CD14-positive monocyte (primary cell): ENCODE measurements around the gene TIMMDC1. TPM values are rescaled to one million over a fixed set of nuclear protein-coding genes. Genes with fewer than 3 reads are reported as not detected.
A peak's percentile ranks its signal among the peaks of the same experiment; 100 is the strongest.
"Not testable (repeated sequence)": the region's sequence is repeated elsewhere in the genome, so short reads cannot be mapped to it uniquely, and the experiment has no call there.

Experiments used
- DNase-seq, 3 donors: peaks; one replicate each; pipeline ENCODE4 v3.0.0-alpha.2; 2011 to 2022
- H2AFZ ChIP-seq: 2 replicates; pipeline ENCODE4 v1.6.0; 2012; ENCODE audit warnings: mild to moderate bottlenecking, low read depth, low read length, inconsistent platforms; ENCODE audit not compliant: insufficient read depth, poor library complexity, severe bottlenecking
- H3K27ac ChIP-seq, 2 donors: 1 replicate in 1 of 2; 2 replicates in 1 of 2; pipeline ENCODE4 v1.5.1; 2012 to 2013; ENCODE audit warnings: low read length in 2 of 2, control low read depth in 1 of 2, inconsistent platforms in 1 of 2, low read depth in 1 of 2, mild to moderate bottlenecking in 1 of 2
- H3K27me3 ChIP-seq, 2 donors: one replicate each; pipeline versions ENCODE4 v1.6.0 to v1.6.1; 2011 to 2013; ENCODE audit warnings: low read length in 2 of 2; ENCODE audit not compliant: control insufficient read depth in 2 of 2, insufficient read depth in 2 of 2
- H3K36me3 ChIP-seq, 2 donors: replicated peaks in 1 of 2; 1 replicate in 1 of 2; 2 replicates in 1 of 2; pipeline versions ENCODE4 v1.5.1 to v1.6.1; 2012 to 2013; ENCODE audit warnings: low read length in 2 of 2, control low read depth in 1 of 2, inconsistent platforms in 1 of 2, mild to moderate bottlenecking in 1 of 2; ENCODE audit not compliant: insufficient read depth in 2 of 2, control insufficient read depth in 1 of 2
- H3K4me1 ChIP-seq, 2 donors: 1 replicate in 1 of 2; 2 replicates in 1 of 2; pipeline versions ENCODE4 v1.5.1 to v1.6.1; 2012 to 2013; ENCODE audit warnings: low read length in 2 of 2, control low read depth in 1 of 2, inconsistent platforms in 1 of 2, mild to moderate bottlenecking in 1 of 2, moderate library complexity in 1 of 2; ENCODE audit not compliant: insufficient read depth in 2 of 2, control insufficient read depth in 1 of 2
- H3K4me2 ChIP-seq: replicated peaks from 2 replicates; pipeline ENCODE3; 2012; ENCODE audit warnings: low read length, moderate library complexity, mild to moderate bottlenecking; ENCODE audit not compliant: poor library complexity, severe bottlenecking; ENCODE audit errors: extremely low read depth
- H3K4me3 ChIP-seq, 3 experiments: fragments of 200-600 bp in 1 of 3; sonication (generic) in 1 of 3; replicated peaks in 1 of 3; 1 replicate in 2 of 3; 2 replicates in 1 of 3; pipeline ENCODE4 v1.5.1; 2011 to 2013; ENCODE audit warnings: low read length in 3 of 3, mild to moderate bottlenecking in 3 of 3, control low read depth in 2 of 3, low read depth in 2 of 3, inconsistent platforms in 1 of 3, moderate library complexity in 1 of 3
- H3K79me2 ChIP-seq: 2 replicates; pipeline ENCODE4 v1.6.0; 2012; ENCODE audit warnings: mild to moderate bottlenecking, control low read depth, inconsistent platforms, low read length, moderate library complexity; ENCODE audit not compliant: insufficient read depth
- H3K9ac ChIP-seq: 2 replicates; pipeline ENCODE4 v1.6.0; 2017; ENCODE audit warnings: low read length, mild to moderate bottlenecking; ENCODE audit not compliant: insufficient read depth, poor library complexity, severe bottlenecking
- H3K9me3 ChIP-seq, 2 donors: replicated peaks in 1 of 2; 1 replicate in 1 of 2; 2 replicates in 1 of 2; pipeline versions ENCODE4 v1.5.1 to v1.6.1; 2012 to 2013; ENCODE audit warnings: low read length in 2 of 2, control low read depth in 1 of 2; ENCODE audit not compliant: control insufficient read depth in 1 of 2, insufficient read depth in 1 of 2
- H4K20me1 ChIP-seq: 2 replicates; pipeline ENCODE4 v1.6.0; 2012; ENCODE audit warnings: mild to moderate bottlenecking, low read length, control low read depth, moderate library complexity; ENCODE audit not compliant: insufficient read depth
- H3K27ac Mint-ChIP-seq, 7 donors: one replicate each; pipeline ENCODE4 v1.8.0; 2020; ENCODE audit warnings: mild to moderate bottlenecking in 7 of 7, mixed read lengths in 7 of 7, moderate library complexity in 6 of 7, inconsistent platforms in 2 of 7
- H3K27me3 Mint-ChIP-seq, 3 donors: one replicate each; pipeline ENCODE4 v1.8.0; 2021 to 2022; ENCODE audit warnings: low read depth in 3 of 3, mild to moderate bottlenecking in 3 of 3, mixed read lengths in 3 of 3, moderate library complexity in 3 of 3, inconsistent platforms in 1 of 3
- H3K36me3 Mint-ChIP-seq, 2 donors: one replicate each; pipeline ENCODE4 v1.8.0; 2020; ENCODE audit warnings: mixed read lengths in 2 of 2, inconsistent platforms in 1 of 2, mild to moderate bottlenecking in 1 of 2
- H3K4me1 Mint-ChIP-seq: one replicate; pipeline ENCODE4 v1.8.0; 2020; ENCODE audit warnings: mild to moderate bottlenecking, mixed read lengths
- H3K4me3 Mint-ChIP-seq, 2 donors: one replicate each; pipeline ENCODE4 v1.8.0; 2020; ENCODE audit warnings: mild to moderate bottlenecking in 2 of 2, mixed read lengths in 2 of 2, moderate library complexity in 1 of 2
- H3K9me3 Mint-ChIP-seq, 7 donors: one replicate each; pipeline ENCODE4 v1.8.0; 2020 to 2022; ENCODE audit warnings: mixed read lengths in 7 of 7, mild to moderate bottlenecking in 6 of 7, moderate library complexity in 6 of 7, inconsistent platforms in 2 of 7
- CTCF ChIP-seq: fragments of 200-600 bp; IDR thresholded peaks from one replicate; pipeline ENCODE4 v1.8.0; 2022; ENCODE audit warnings: antibody characterized with exemption, mild to moderate bottlenecking
- WGBS: methylation state at CpG from one replicate; pipeline ENCODE4 v1.1.5; 2013; ENCODE audit warnings: missing lambda C conversion rate; ENCODE audit not compliant: insufficient coverage; 5-methylcytosine and 5-hydroxymethylcytosine counted together
- intact Hi-C, 2 donors: fragments of 100-400 bp; cut with micrococcal nuclease; formaldehyde crosslinking; loops; one replicate each; pipeline versions ENCODE4 v1.15.0 to v1.15.1; 2023
- polyA plus RNA-seq, 3 donors: library from polyadenylated mRNA; depleted of rRNA in 1 of 3; unstranded in 2 of 3; stranded (reverse) in 1 of 3; fragments of 300-500 nt in 2 of 3; fragments of >200 nt in 1 of 3; fragmentation: Illumina TruSeq in 2 of 3; gene quantifications; 1 replicate in 2 of 3; 2 replicates in 1 of 3; pipeline ENCODE4 v1.2.3, GENCODE V29; 2012 to 2021

Gene TIMMDC1
- polyA plus RNA-seq, 3 donors, result 34.1 to 81.1 (median 78.2) TPM

DNA sequence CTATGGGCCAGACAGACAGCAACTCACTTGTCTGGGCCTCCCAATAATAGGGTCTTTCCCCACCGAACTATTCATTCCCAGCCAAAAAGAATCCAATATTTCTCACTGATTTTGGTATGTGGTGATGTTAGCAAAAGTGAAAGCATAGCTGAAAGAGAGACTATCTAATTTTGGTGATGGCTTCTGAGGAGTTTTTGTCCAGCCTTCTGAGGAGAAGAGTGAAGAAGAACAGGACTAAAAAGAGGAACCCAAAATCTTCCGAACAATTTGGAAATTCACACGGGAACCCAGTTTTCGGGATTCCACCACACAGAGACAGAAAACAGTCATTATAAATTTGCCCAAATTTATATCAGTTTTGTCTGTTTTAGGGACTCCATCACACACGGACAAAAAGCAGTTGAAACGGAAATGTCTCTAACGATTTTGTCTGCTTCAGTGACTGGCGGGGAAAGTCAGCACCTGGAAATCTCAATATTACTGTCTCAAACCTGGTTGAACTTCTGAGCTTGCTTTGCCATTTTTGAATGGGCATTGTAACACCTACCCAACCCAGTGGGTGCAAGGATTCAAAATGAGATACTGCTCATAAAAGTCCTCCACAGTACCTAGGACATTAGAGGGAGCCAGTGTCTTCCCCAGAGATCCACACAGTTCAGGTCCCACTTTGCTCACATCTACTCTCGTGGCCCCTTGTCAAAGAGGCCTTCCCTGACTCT lies 52.0 kb downstream of the TIMMDC1 start:
- Histone ChIP-seq H3K9me3 (no peaks in the 10 kb centered on the region), H3K4me1 (peaks cover 12 to 15% of the 10 kb centered on the region in 2 donors), H3K79me2 (no peaks in the 10 kb centered on the region), H4K20me1 (no peaks in the 10 kb centered on the region), H3K36me3 (no peaks in the 10 kb centered on the region), H3K27ac (no peak overlapping the region), H3K27me3 (no peaks in the 10 kb centered on the region), H3K9ac (no peak overlapping the region), H2AFZ (no peak overlapping the region), H3K4me3 (no peak overlapping the region), H3K4me2 (no peak overlapping the region)
- Mint-ChIP-seq H3K36me3 (no peaks in the 10 kb centered on the region), H3K27ac (no peak overlapping the region), H3K9me3 (peaks cover 0 to 3% (median 0%) of the 10 kb centered on the region in 7 donors), H3K27me3 (peaks cover 0 to 2% (median 0%) of the 10 kb centered on the region in 3 donors), H3K4me1 (peaks cover 26% of the 10 kb centered on the region), H3K4me3 (no peak overlapping the region)
- 97% methylated on average over 8 of the region's 9 CpGs for WGBS
- DNase-seq, result no peak
- intact Hi-C loops, result no loop called here
- TF ChIP-seq CTCF, result no peak

GRCh38 chr3:119551598-119551997 lies 53.3 kb downstream of the TIMMDC1 start:
- peaks cover 34% of the 10 kb centered on the region for H3K4me1 Mint-ChIP-seq
- peaks cover 0 to 2% (median 0%) of the 10 kb centered on the region in 3 donors for H3K27me3 Mint-ChIP-seq
- H3K27me3 ChIP-seq, result no peaks in the 10 kb centered on the region
- no peaks in the 10 kb centered on the region for H3K36me3 Mint-ChIP-seq
- H2AFZ ChIP-seq, result no peak overlapping the region
- no peak for TF ChIP-seq CTCF
- H3K4me3 Mint-ChIP-seq, result no peak overlapping the region
- H3K4me3 ChIP-seq, result no peak overlapping the region
- H3K9ac ChIP-seq, result no peak overlapping the region
- H3K36me3 ChIP-seq, result no peaks in the 10 kb centered on the region
- H3K27ac Mint-ChIP-seq, result peak overlapping the region in 1 of 7 donors; percentile 46
- H3K4me1 ChIP-seq, result peaks cover 19 to 22% of the 10 kb centered on the region in 2 donors
- H4K20me1 ChIP-seq, result no peaks in the 10 kb centered on the region
- H3K9me3 Mint-ChIP-seq, result peaks cover 0 to 3% (median 0%) of the 10 kb centered on the region in 7 donors
- H3K9me3 ChIP-seq, result no peaks in the 10 kb centered on the region
- no peak overlapping the region for H3K27ac ChIP-seq
- 90% methylated on average over 2 of the region's 5 CpGs for WGBS
- intact Hi-C loops, result no loop called here
- no peak overlapping the region for H3K4me2 ChIP-seq
- H3K79me2 ChIP-seq, result no peaks in the 10 kb centered on the region
- DNase-seq, result no peak

- H4K20me1 ChIP-seq, H3K27ac Mint-ChIP-seq, H3K4me3 ChIP-seq, H3K27ac ChIP-seq, H3K36me3 Mint-ChIP-seq, H3K79me2 ChIP-seq, intact Hi-C loops, H3K9ac ChIP-seq, H2AFZ ChIP-seq, H3K9me3 ChIP-seq, H3K36me3 ChIP-seq, DNase-seq, H3K9me3 Mint-ChIP-seq, H3K27me3 ChIP-seq, H3K27me3 Mint-ChIP-seq, H3K4me2 ChIP-seq, H3K4me3 Mint-ChIP-seq: not testable (repeated sequence)
- peaks cover 26% of the 10 kb centered on the region for H3K4me1 Mint-ChIP-seq
- no CpG with 5 or more reads among the region's 6 CpGs for WGBS
- H3K4me1 ChIP-seq, result peaks cover 22% of the 10 kb centered on the region in 2 donors
These were observed 54.6 kb downstream of the TIMMDC1 start for GRCh38 chr3:119552928-119553327.
